SHP77 treated with DMSO at 0.1 percent for 48 hours (cell line): Measurements from ENCODE around the gene ANO8.
"Not testable (repeated sequence)": the region's sequence is repeated elsewhere in the genome, so short reads cannot be mapped to it uniquely, and the experiment has no call there.

ENCODE experiments used
- DNase-seq: peaks from one replicate; lab custom pipeline; 2025; lab: John Stamatoyannopoulos, UW

The ANO8 gene

DNA sequence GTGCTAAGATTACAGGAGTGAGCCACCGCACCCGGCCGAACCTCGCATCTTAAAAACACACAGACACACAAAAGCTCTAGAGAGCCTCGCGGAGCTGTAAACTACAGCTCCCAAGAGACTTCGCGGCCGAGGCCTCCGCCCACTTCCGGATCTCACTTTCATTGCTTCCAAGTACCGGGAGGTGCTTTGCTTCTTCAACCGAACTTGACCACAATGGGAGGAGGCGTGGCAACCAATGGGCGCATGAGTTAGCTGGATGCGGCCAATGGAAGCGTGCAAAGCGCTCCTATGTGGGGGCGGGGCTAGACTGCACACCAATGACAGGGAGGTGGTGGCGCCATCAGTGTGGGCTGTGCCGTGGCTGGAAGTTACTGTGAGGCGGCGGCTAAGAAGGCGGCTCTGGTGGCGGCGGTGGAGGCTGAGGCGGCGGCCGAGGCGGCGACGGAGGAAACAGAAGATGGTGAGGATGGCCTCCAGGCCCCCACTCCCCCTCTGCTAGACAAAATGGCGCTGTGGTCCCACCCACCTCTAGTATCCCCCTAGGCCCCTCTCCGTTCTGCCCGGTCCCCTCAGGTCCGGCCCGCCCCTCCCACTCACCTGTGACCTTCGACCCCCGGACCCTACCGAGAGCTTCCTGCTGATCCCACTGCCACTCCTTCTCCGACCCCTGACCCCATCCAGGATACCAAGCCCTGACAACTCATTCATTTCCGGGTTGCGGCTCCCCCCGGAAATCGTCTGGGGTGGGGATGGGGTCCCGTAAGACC lies 25.3 kb downstream of the ANO8 start, which contains the start of gene DDA1:
DDA1 (plus strand) TSS at position 366 of the 767 bp plus-strand sequence; CDS start at position 458, 92 bp downstream.
- DNase-seq: peak; percentile 97

DNA sequence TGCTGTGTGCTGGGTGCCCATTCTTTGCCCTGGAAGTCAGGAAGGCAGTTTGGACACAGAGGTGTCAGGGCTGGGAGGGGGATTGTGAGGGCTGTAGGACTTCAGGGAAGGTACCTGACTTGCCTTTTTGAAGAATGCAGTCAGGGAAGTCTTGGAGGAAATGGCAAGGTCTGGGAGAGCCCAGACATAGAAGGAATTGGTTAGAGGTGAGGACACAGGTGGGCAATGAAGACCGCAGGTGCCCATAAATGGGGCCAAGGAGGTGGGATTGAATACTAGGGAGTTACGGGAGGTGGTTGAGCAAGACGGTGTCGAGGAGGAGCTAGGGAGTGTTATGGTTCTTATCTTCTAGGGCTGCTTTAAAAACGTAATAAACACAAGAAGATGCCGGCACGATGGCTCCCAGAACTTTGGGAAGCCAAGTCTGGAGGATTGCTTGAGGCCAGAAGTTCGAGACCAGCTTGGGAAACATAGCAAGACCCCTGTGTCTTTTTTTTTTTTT lies 26.7 kb downstream of the ANO8 start:
- DNase-seq: no peak

GRCh38 chr19:17306285-17306714 lies 28.4 kb downstream of the ANO8 start:
- DNase-seq: no peak

DNA sequence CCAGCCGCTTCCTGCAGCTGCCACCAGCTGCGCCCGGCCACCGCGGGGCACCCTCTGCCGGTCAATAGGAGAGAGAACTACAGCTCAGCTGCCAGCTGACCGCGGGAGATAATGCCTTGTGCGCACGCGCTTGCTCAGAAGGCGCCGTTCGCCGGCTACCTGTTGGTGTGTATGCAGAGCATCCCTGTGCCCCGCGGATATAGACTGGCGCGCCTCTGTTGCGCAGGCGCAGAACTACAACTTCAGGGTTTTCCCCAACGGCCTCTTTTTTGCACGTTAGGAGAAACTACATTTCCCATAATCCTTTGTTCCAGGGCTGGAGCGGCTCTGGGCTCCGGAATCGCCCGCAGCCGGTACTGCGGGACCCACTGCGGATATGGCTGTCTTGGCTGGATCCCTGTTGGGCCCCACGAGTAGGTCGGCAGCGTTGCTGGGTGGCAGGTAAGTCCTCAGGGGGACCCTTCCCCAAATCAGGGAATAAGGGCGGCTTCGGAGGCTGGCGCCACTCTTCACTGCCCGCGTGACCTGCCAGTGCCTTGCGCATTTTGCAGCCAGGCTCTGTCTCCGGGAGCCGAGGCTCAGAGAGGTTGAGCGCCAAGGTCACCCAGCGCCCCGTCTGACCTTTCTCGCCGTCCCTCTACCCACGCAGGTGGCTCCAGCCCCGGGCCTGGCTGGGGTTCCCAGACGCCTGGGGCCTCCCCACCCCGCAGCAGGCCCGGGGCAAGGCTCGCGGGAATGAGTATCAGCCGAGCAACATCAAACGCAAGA lies 29.0 kb downstream of the ANO8 start, which contains the start of gene MRPL34:
MRPL34 (plus strand) TSS at position 356 of the 768 bp plus-strand sequence; CDS start at position 377, 21 bp downstream.
- DNase-seq: peak; percentile 99

GRCh38 chr19:17305216-17305516 lies 29.5 kb downstream of the ANO8 start:
- DNase-seq: no peak

- DNase-seq: peak; percentile 51
These were observed 30.1 kb downstream of the ANO8 start for GRCh38 chr19:17304386-17305215.

GRCh38 chr19:17303940-17304267 lies 30.8 kb downstream of the ANO8 start:
- DNase-seq: no peak

GRCh38 chr19:17303167-17303939 lies 31.3 kb downstream of the ANO8 start, which contains the start of gene ABHD8:
Gene ABHD8 (minus strand): TSS chr19:17303425. CDS start chr19:17301616, 1,809 bp downstream.
- peak; percentile 90 for DNase-seq

- no peak for DNase-seq
These were observed 32.1 kb downstream of the ANO8 start for GRCh38 chr19:17302391-17303166.

- no peak for DNase-seq
These were observed 33.5 kb downstream of the ANO8 start for GRCh38 chr19:17300992-17301619.

- DNase-seq: no peak
These were observed 37.7 kb downstream of the ANO8 start for GRCh38 chr19:17296976-17297375.

GRCh38 chr19:17296273-17296672 lies 38.4 kb downstream of the ANO8 start:
- DNase-seq: no peak

DNA sequence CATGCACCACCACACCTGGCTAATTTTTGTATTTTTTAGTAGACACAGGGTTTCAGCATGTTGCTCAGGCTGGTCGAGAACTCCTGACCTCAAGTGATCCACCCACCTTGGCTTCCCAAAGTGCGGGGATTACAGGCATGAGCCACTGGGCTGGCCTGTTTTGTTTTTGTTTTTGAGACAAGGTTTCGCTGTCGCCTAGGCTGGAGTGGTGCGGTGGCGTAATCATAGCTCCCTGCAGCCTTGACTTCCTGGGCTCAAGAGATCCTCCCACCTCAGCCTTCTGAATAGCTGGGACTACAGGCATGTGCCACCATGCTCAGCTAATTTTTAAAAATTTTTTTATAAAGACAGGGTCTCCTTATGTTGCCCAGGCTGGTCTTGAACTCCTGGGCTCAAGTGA lies 39.1 kb downstream of the ANO8 start:
- DNase-seq: not testable (repeated sequence)

GRCh38 chr19:17294051-17294891 lies 40.4 kb downstream of the ANO8 start:
- no peak for DNase-seq

GRCh38 chr19:17293605-17294004 lies 41.0 kb downstream of the ANO8 start:
- DNase-seq: no peak

- DNase-seq: no peak
These were observed 42.2 kb downstream of the ANO8 start for GRCh38 chr19:17292301-17293074.

DNA sequence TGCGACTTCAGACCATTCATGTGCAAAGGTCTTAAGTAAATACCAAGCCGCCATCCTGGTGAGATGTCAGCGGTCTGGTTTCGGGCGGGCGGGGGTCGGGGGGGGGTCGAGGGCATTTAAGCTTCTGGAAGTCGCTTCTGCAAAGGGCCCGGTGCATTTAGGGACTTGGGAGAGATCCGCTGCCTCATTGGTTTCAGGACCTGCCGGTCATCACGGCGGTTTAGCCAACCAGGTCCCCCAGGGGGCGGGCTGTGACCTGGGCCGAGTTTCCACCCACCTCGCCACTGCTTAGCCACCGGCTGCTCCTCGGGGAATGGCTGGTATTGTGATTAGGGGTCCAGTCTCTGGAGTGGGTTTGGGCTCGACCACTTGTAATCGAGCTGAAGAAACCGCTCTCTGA lies 45.2 kb downstream of the ANO8 start:
- DNase-seq: no peak

GRCh38 chr19:17286752-17287151 lies 47.9 kb downstream of the ANO8 start:
- no peak for DNase-seq
